Pons (tissue), 1 donor: ENCODE measurements around the gene KIT.

ENCODE experiments used
- DNase-seq: peaks from one replicate; pipeline ENCODE4 v3.0.0-alpha.2; 2016; ENCODE audit warnings: low spot score

Gene KIT

DNA sequence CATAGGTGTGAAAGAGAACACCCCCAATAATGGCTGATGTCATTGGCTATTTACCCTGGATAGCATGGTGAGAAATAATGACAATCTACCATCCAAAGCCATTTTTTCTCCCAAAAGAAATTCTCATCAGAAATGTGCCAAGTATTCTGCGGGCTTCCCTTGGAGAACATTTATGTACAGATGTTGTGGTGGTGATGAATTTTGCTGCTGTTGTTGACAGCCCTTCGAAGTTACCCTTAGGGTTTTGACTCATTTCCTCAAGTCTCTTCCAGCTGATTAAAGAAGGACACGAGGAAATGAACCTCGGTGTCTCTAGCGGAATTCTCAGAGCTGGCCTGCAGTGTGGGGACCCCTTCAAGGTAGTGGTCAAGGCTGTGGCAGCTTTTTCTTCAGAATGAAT, 3.4 kb downstream of the KIT start:
- no peak for DNase-seq

DNA sequence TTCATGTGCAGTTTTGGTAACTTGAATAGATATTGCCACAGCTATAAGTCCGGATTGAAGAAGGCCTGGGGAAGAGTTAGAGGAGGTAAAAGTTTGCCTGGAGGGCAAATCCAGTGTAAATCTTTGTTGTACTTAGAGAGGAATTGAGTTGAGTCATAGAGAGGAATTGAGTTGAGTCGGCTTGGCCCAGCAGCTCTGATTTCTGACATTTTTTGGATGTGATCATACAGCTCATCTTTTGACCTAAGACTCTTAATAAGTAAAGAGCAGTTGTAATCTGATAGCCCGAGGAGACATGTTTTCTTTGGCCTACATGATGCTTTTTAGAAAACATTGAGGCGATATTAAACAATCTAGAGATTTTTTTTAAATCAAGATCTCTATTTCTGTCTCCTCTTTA, 3.9 kb downstream of the KIT start:
- DNase-seq, result no peak

DNA sequence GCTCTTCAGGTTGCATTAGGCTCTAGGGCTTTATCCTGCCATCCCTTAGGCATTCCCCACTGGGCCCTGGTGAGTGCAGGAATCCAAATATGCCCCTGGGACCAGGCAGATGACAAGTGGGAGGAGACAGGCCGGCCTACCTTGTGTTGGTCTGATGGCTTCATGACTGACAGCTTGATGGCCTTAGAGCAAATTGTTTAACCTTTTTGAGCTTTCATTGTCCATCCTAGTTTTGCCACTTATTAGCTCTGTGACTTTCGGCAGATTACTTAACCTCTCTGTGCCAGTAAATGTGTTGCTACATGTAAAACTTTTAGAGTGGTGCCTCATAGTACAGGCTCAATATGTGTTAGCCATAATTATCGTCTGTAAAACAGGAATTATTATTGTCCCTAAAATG, 4.4 kb downstream of the KIT start:
- DNase-seq, result no peak

DNA sequence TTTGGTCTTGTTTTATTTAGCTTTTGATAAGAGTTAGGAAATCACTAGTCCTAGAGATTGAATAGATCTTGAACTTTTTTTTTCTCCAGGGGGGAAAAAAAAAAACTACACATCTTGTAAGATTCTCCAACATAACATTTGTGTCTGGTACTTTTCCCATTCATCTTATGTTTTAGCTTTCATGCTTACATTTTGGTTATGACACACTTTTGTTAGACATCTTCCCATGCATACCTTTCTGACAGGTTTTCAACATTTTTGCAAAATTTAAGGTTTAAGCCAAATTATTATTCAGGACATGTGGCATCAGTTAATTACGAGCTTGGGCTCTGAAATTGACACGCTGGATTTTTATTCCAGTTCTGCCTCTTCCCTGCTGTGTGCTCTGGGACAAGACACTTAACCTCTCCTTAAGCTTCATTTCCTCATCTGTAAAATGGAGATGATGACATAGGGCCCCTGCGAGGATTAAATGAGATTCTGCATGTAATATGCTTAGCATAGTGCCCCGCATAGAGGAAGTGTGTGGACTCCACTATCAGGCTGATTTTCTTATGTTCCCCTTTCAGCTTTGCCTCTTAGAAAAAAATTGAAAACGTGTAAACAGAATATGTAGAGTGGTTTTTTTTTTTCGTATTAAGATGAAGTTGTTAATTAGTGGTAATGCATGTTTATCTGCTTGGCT, 5.3 kb downstream of the KIT start:
- DNase-seq, result no peak

GRCh38 chr4:54664400-54664799, 6.6 kb downstream of the KIT start:
- DNase-seq, result no peak

- DNase-seq, result no peak
These were observed 10.4 kb downstream of the KIT start for GRCh38 chr4:54668014-54668611.

DNA sequence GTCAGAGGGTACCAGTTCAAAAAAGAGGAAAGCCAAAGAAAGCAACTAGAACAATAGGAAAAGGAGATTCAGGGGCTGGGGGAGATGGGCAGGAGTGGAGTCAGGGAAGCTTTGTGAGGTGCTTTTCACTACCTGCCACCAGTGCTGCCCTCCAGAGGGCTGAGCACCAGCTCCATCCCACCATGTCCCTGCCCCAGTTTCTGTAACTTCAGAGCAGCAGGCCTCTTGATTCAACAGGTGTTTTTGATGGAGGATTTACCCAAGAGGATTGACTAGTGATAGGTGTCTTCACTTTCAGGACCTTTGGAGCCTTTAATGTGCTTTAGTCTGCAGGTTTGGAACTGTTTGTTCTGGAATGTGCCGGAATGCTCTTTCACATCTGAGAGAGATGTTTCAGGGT, 12.1 kb downstream of the KIT start:
- no peak for DNase-seq

GRCh38 chr4:54675721-54676461, 18.1 kb downstream of the KIT start:
- no peak for DNase-seq

- no peak for DNase-seq
These were observed 18.9 kb downstream of the KIT start for GRCh38 chr4:54676658-54677057.

GRCh38 chr4:54677416-54677815, 19.7 kb downstream of the KIT start:
- DNase-seq, result no peak

- DNase-seq, result no peak
These were observed 20.3 kb downstream of the KIT start for GRCh38 chr4:54677853-54678650.

DNA sequence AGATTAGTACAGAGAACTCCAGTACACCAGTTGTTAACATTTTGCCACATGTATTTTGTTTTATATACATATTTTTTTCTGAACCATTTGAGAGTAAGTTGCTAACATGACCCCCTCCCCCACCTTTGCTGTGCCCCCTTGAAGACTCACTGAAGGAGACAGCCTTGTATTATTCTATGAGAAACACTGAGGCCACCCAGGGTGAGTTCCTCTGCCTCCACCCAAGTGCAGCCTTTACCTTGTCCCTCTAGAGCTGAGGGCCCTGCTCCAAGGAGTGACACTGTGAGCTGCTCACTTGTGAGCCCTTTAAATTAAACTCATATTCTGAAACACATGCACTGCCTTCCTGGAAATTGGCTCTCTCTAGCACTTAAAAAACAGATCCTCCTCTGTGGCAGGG, 21.1 kb downstream of the KIT start:
- DNase-seq, result no peak

DNA sequence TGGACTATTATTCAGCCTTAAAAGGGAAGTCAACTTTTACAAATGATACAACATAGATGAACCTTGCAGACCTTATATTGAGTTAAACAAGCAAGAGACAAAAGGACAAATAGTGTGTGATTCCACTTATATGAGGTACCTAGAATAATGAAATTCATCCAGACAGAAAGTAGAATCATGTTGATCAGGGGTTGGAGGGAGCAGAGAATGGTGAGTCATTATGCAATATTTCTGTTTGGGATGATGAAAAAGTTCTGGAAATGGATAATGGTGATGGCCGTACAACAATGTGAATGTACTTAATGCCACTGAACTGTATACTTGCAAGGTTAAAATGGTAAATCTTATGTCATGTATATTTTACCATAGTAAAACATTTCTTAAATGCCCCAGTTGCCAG, 22.1 kb downstream of the KIT start:
- DNase-seq, result no peak

DNA sequence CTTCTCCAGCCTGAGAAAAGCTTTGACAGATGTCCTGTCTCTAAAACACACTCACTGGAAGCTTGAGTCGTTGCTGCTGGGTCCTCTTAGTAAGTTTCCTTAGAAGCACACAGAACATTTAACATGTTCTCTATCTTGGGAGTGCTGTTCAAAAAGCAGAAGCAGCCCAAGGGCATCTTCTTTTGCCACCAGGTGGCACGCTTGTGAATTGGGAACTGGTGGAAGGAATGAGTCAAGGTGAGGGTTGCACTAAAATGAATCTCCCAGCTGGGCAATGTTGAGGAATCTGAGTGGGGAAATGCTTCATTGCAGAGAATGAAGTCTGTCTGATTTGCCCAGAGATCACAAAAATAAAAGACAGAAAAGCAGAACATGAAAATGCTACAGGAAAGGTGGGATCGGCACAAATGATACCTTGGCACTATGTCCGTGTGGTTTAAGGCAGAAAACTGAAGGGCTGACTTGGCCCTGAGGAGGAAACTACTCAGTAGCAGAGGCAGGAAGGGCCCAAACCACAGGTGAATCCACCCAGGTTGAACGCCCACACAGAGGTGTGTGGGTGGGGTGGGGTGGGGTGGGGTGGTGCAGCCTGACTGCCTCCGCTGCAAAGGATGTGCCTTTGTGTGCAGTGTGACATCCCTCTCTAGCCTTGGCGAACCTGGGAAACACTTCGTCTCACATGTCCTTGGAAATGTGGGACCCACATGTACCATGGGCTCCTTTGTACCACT, 26.0 kb downstream of the KIT start:
- DNase-seq, result peak; percentile 47

- DNase-seq, result no peak
These were observed 28.1 kb downstream of the KIT start for GRCh38 chr4:54685810-54686209.

- DNase-seq, result peak; percentile 75
These were observed 30.4 kb downstream of the KIT start for GRCh38 chr4:54687887-54688841.

DNA sequence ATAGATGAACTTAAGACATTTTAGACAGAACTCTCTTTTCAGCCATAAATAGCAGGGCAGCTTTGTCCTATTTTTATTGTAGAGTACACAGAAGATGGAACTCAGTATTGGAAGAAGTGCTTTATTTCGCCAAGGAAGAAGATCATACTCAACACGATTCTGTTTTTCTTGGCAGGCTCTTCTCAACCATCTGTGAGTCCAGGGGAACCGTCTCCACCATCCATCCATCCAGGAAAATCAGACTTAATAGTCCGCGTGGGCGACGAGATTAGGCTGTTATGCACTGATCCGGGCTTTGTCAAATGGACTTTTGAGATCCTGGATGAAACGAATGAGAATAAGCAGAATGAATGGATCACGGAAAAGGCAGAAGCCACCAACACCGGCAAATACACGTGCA, 37.6 kb downstream of the KIT start:
- no peak for DNase-seq

- no peak for DNase-seq
These were observed 38.0 kb downstream of the KIT start for GRCh38 chr4:54695788-54696187.

DNA sequence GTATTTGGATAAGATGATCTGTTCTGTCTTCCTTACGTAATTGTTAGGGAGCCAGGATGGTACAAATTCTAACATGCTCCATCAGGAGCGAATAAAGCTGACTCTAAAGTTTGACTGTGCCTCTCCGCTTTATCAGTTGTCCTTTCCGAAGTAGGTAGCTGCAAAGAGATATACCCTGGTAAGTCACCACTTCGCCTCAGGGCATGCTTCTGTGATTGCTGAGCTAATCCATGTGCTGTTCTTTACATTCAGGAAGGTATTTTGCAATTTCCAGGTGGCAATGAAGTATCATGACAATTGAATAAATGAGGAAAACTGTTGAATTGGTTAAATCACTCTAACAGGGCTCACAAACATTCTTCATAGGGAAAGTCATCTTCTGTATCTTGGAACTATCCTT, 38.9 kb downstream of the KIT start:
- DNase-seq, result no peak

DNA sequence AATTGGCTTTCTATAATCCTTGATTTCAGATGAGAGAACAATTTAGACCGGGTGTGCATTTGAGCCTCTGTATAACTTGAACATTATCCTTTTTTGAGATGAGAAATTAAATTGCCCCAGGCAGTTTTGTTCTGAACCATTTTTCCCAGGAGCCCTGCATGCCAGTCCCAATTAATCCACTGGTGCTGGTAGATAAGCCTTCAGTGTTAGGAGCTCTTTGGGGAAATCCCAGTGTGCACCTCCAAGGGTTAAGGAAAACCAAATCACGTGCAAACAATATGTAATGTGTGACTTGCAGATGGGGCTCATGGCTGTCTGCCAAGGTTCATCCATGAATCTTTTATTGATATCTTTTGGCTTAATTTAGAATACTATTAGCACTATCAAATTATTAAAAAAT, 43.2 kb downstream of the KIT start:
- DNase-seq, result no peak

DNA sequence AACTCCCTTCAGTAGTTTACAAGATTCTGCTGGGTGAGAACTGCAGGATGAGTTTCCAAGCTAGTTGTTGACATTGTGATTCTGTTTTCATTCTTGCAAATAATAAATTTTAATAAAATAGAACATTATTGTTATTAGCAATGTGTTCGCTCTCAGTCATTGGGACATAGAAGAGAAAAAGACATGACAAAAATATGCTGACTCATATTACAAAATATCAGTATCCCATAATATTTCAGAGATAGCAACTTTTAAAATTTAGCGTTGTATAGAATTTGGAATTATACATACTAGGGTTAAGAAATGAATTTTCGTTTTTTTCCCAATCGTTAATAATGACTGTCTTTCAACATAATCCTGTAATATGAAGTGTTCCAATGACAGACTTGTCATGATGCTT, 45.4 kb downstream of the KIT start:
- DNase-seq, result no peak
